Measurements from ENCODE around the gene OLFML2B. TPM values are rescaled to one million over a fixed set of nuclear protein-coding genes. Genes with fewer than 3 reads are reported as not detected.

The OLFML2B gene
- total and polyA plus RNA-seq, 4 donors: 8.0 to 82.6 (median 35.5) TPM

GRCh38 chr1:161936786-161937185 lies 86.9 kb downstream of the OLFML2B start:
- no peak for DNase-seq
- no peak overlapping the region for H3K27ac ChIP-seq (ENCODE audit: low read depth in 1 of 2, low read length in 2 of 2)
- no peaks in the 10 kb centered on the region for H3K4me1 ChIP-seq (ENCODE audit: control insufficient read depth in 1 of 2, insufficient read depth in 2 of 2, low read length in 2 of 2)
- no peaks in the 10 kb centered on the region for H3K27me3 ChIP-seq (ENCODE audit: control insufficient read depth in 1 of 2, insufficient read depth in 2 of 2, low read length in 1 of 2)
- 86 to 91% methylated on average over 2 of the region's 2 CpGs for WGBS, 2 donors
- no peak for ATAC-seq (ENCODE audit: low FRiP score)
- no peaks in the 10 kb centered on the region for H3K9me3 ChIP-seq (ENCODE audit: control insufficient read depth, low read length)
- intact Hi-C loops (cut with DNase I): no loop called here
- peaks cover 0 to 1% of the 10 kb centered on the region in 2 donors for H3K36me3 ChIP-seq (ENCODE audit: control insufficient read depth in 1 of 2, insufficient read depth in 2 of 2, low read length in 1 of 2)
- H3K4me3 ChIP-seq (ENCODE audit: low read length in 2 of 2): no peak overlapping the region

- no peak overlapping the region for H3K4me3 ChIP-seq (ENCODE audit: low read length in 2 of 2)
- no peaks in the 10 kb centered on the region for H3K9me3 ChIP-seq (ENCODE audit: control insufficient read depth, low read length)
- ATAC-seq (ENCODE audit: low FRiP score) (no peak), DNase-seq (no peak)
- WGBS, 2 donors: 97 to 98% methylated on average over 1 of the region's 1 CpG
- intact Hi-C loops (cut with DNase I): no loop called here
- peaks cover 0 to 2% of the 10 kb centered on the region in 2 donors for H3K4me1 ChIP-seq (ENCODE audit: control insufficient read depth in 1 of 2, insufficient read depth in 2 of 2, low read length in 2 of 2)
- H3K36me3 ChIP-seq (ENCODE audit: control insufficient read depth in 1 of 2, insufficient read depth in 2 of 2, low read length in 1 of 2): peaks cover 0 to 1% of the 10 kb centered on the region in 2 donors
- no peaks in the 10 kb centered on the region for H3K27me3 ChIP-seq (ENCODE audit: control insufficient read depth in 1 of 2, insufficient read depth in 2 of 2, low read length in 1 of 2)
- H3K27ac ChIP-seq (ENCODE audit: low read depth in 1 of 2, low read length in 2 of 2): no peak overlapping the region
Measured at GRCh38 chr1:161935264-161935663, 88.4 kb downstream of the OLFML2B start.

- no peak for ATAC-seq (ENCODE audit: low FRiP score)
- intact Hi-C loops (cut with DNase I): no loop called here
- 76 to 83% methylated on average over 6 of the region's 6 CpGs for WGBS, 2 donors
Measured at GRCh38 chr1:161933592-161934588, 89.8 kb downstream of the OLFML2B start.

More at GRCh38 chr1:161933592-161934588, 89.8 kb downstream of the OLFML2B start:
- Histone ChIP-seq H3K27ac (ENCODE audit: low read depth in 1 of 2, low read length in 2 of 2) (no peak overlapping the region), H3K9me3 (ENCODE audit: control insufficient read depth, low read length) (no peaks in the 10 kb centered on the region), H3K27me3 (ENCODE audit: control insufficient read depth in 1 of 2, insufficient read depth in 2 of 2, low read length in 1 of 2) (no peaks in the 10 kb centered on the region), H3K4me1 (ENCODE audit: control insufficient read depth in 1 of 2, insufficient read depth in 2 of 2, low read length in 2 of 2) (peaks cover 0 to 5% of the 10 kb centered on the region in 2 donors), H3K4me3 (ENCODE audit: low read length in 2 of 2) (no peak overlapping the region), H3K36me3 (ENCODE audit: control insufficient read depth in 1 of 2, insufficient read depth in 2 of 2, low read length in 1 of 2) (peaks cover 0 to 1% of the 10 kb centered on the region in 2 donors)
- DNase-seq: no peak

Other genes with a start within 250 kb of the OLFML2B start
- gene NOS1AP, start 45.8 kb upstream of the OLFML2B start, total RNA-seq: 1 to 10 TPM; 3.5 to 4.8 TPM
- 1 to 10 TPM in 1 of 2 donors, under 1 TPM in 1; 0.97 to 2.6 TPM for gene NOS1AP, start 45.8 kb upstream of the OLFML2B start, polyA plus RNA-seq

Data from aorta (tissue), 5 donors.